ENCODE data around the gene TBC1D22A. TPM values are rescaled to one million over a fixed set of nuclear protein-coding genes. Genes with fewer than 3 reads are reported as not detected.

TBC1D22A gene
- total RNA-seq, 6 donors from 2014 or later = 27.1 to 48.2 (median 35.3) TPM

GRCh38 chr22:46915950-46916730, 153.7 kb downstream of the TBC1D22A start:
- Histone ChIP-seq H3K27ac (no peak overlapping the region), H3K4me3 (no peak overlapping the region), H3K27me3 (no peaks in the 10 kb centered on the region), H3K4me1 (no peaks in the 10 kb centered on the region), H3K9me3 (no peaks in the 10 kb centered on the region), H3K36me3 (peaks cover 4 to 34% (median 11%) of the 10 kb centered on the region in 4 donors)
- WGBS, 2 donors = 87 to 96% methylated on average over 6 to 12 of the region's 12 CpGs
- TF ChIP-seq EP300 (IDR thresholded peaks at IDR 0.05) (no peak), POLR2AphosphoS5 (IDR thresholded peaks at IDR 0.05) (no peak), POLR2A (IDR thresholded peaks at IDR 0.05) (no peak)
- TF ChIP-seq, protein P1, sequence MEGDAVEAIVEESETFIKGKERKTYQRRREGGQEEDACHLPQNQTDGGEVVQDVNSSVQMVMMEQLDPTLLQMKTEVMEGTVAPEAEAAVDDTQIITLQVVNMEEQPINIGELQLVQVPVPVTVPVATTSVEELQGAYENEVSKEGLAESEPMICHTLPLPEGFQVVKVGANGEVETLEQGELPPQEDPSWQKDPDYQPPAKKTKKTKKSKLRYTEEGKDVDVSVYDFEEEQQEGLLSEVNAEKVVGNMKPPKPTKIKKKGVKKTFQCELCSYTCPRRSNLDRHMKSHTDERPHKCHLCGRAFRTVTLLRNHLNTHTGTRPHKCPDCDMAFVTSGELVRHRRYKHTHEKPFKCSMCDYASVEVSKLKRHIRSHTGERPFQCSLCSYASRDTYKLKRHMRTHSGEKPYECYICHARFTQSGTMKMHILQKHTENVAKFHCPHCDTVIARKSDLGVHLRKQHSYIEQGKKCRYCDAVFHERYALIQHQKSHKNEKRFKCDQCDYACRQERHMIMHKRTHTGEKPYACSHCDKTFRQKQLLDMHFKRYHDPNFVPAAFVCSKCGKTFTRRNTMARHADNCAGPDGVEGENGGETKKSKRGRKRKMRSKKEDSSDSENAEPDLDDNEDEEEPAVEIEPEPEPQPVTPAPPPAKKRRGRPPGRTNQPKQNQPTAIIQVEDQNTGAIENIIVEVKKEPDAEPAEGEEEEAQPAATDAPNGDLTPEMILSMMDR (IDR thresholded peaks at IDR 0.05) = no peak
- ATAC-seq (ENCODE audit: low FRiP score in 2 of 2) (no peak), DNase-seq (no peak)

- no peak for ATAC-seq (ENCODE audit: low FRiP score in 2 of 2)
- WGBS, 2 donors = 90 to 93% methylated on average over 23 of the region's 23 CpGs
- no peaks in the 10 kb centered on the region for H3K9me3 ChIP-seq
- no peaks in the 10 kb centered on the region for H3K4me1 ChIP-seq
- H3K27me3 ChIP-seq = no peaks in the 10 kb centered on the region
- H3K4me3 ChIP-seq = no peak overlapping the region
- no peak for DNase-seq
- peaks cover 4 to 31% (median 11%) of the 10 kb centered on the region in 4 donors for H3K36me3 ChIP-seq
- H3K27ac ChIP-seq = no peak overlapping the region
- TF ChIP-seq, protein P1 (IDR thresholded peaks at IDR 0.05) = no peak
- TF ChIP-seq EP300 (IDR thresholded peaks at IDR 0.05) = no peak
- TF ChIP-seq POLR2AphosphoS5 (IDR thresholded peaks at IDR 0.05) = no peak
- no peak for TF ChIP-seq POLR2A (IDR thresholded peaks at IDR 0.05)
Observed at GRCh38 chr22:46916886-46917770, 154.7 kb downstream of the TBC1D22A start.

DNA sequence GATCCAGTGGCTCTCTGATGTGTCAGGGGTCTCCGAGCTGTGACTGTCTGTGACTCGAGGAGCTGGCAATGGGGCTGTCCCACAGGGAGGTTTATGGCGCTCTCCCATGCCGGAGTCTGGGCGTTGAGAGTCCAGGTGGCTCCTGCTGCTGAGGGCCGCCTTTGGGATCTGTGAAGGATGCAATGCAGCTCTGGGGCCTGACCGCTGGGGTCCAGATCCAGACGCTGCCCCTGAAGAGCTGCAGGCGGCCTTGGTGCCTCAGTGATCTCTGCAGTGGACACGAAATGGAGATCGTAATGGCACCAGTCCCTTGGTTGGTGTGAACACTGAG, 155.3 kb downstream of the TBC1D22A start:
- no peak overlapping the region for H3K27ac ChIP-seq
- peaks cover 4 to 25% (median 9%) of the 10 kb centered on the region in 4 donors for H3K36me3 ChIP-seq
- no peaks in the 10 kb centered on the region for H3K4me1 ChIP-seq
- DNase-seq (no peak), ATAC-seq (ENCODE audit: low FRiP score in 2 of 2) (no peak)
- H3K9me3 ChIP-seq = no peaks in the 10 kb centered on the region
- WGBS, 2 donors = 89 to 100% methylated on average over 9 of the region's 11 CpGs
- TF ChIP-seq POLR2AphosphoS5 (IDR thresholded peaks at IDR 0.05) (no peak), EP300 (IDR thresholded peaks at IDR 0.05) (no peak), POLR2A (IDR thresholded peaks at IDR 0.05) (no peak)
- TF ChIP-seq, protein P1 (IDR thresholded peaks at IDR 0.05) = no peak
- H3K4me3 ChIP-seq = no peak overlapping the region
- H3K27me3 ChIP-seq = no peaks in the 10 kb centered on the region

DNA sequence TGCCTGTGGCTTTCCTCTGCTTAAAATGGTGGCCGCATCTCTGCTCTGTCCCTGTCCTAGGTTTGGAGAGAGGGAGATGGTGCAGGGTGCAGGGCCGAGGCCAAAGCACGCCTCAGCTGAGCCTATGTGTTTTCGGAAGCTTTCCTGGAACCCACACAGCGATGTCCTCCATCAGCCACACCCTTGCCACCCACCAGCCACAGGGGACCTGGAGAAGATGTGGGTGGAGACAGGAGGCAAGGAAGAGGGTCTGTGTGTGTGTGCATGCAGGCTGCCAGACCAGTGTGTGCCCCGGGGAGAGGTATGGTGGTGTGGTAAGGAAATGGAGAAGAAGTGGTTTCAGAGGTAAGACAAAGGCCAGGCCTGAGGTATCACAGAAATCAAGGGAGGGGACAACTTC, 155.7 kb downstream of the TBC1D22A start:
- Histone ChIP-seq H3K4me1 (no peaks in the 10 kb centered on the region), H3K9me3 (no peaks in the 10 kb centered on the region), H3K27ac (no peak overlapping the region), H3K27me3 (no peaks in the 10 kb centered on the region), H3K36me3 (peaks cover 4 to 21% (median 9%) of the 10 kb centered on the region in 4 donors), H3K4me3 (no peak overlapping the region)
- DNase-seq (no peak), ATAC-seq (ENCODE audit: low FRiP score in 2 of 2) (peak in 1 of 2 donors; percentile 51)
- TF ChIP-seq, protein P1 (IDR thresholded peaks at IDR 0.05) = no peak
- no peak for TF ChIP-seq POLR2A (IDR thresholded peaks at IDR 0.05)
- no peak for TF ChIP-seq POLR2AphosphoS5 (IDR thresholded peaks at IDR 0.05)
- TF ChIP-seq EP300 (IDR thresholded peaks at IDR 0.05) = no peak
- WGBS, 2 donors = 83 to 93% methylated on average over 6 of the region's 6 CpGs

Data from upper lobe of left lung (tissue), 6 donors.